ENCODE measurements around the gene AGBL1.

GRCh38 chr15:86863226-86863915 is 783.7 kb downstream of the AGBL1 start:
- TF ChIP-seq CTCF (IDR thresholded peaks at IDR 0.05) = no peak
- no peak for TF ChIP-seq HDAC2 (IDR thresholded peaks at IDR 0.05)
- TF ChIP-seq KDM5A (IDR thresholded peaks at IDR 0.05) = no peak
- no peak for TF ChIP-seq REST (IDR thresholded peaks at IDR 0.05)
- TF ChIP-seq POLR2A (IDR thresholded peaks at IDR 0.05; ENCODE audit: low read length) = no peak
- no peak for TF ChIP-seq RFX5 (IDR thresholded peaks at IDR 0.05)
- TF ChIP-seq EP300 (IDR thresholded peaks at IDR 0.05) = no peak

Measured in A549 (cell line).